T-helper 2 cell treated with Interferon-gamma antibody and Interleukin-4, amounts not matched to agents 100 ng/mL and 5 ng/mL, for 36 hours (primary cell): Measurements from ENCODE around the gene EFHD1. TPM values are rescaled to one million over a fixed set of nuclear protein-coding genes. Genes with fewer than 3 reads are reported as not detected.
"Not testable (repeated sequence)": the region's sequence is repeated elsewhere in the genome, so short reads cannot be mapped to it uniquely, and the experiment has no call there.

ENCODE experiments used
- intact Hi-C: fragments of 100-400 bp; cut with micrococcal nuclease; formaldehyde crosslinking; loops from one replicate; pipeline ENCODE4 v1.15.1; 2023
- total RNA-seq: library from RNA; stranded (reverse); gene quantifications from 2 replicates; pipeline ENCODE4 v1.2.3, GENCODE V29; 2022

EFHD1 gene
- total RNA-seq, 1 donor from 2014 or later, result 1.1 TPM

DNA sequence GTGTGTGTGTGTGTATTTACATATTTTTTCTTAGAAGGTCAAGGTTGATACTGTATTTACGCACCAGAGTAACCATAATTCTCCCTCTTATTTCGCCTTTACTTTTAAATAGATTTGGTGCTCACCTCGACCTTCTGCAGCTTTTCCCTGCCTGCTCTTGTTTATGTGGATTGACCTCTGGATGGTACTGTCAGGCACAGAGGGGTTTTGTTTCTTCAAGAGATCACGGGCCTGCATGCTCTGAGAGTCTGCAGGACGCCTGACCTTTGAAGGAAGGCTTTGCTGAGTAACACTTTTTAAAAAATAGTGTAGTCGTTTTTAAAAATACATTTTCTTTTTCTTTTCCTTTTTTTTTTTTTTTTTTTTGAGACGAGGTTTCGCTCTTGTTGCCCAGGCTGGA lies 18.1 kb upstream of the EFHD1 start:
- intact Hi-C loops, result no loop called here

DNA sequence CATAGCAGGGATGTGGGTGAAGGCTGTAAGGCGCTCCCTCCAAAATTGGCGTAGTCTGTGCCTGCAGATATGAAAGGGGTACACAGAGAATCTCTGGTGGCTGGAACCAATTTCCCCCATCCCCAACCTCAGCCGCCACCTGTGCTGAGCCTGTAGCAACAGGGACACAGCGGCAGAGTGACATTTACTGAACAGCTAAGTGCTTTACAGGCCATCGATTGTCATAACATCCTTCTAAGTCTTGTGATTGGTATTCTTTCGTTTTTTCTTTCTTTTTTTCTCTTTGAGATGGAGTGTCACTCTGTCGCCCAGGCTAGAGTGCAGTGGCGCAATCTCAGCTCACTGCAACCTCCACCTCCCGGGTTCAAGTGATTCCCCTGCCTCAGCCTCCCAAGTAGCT lies 12.2 kb upstream of the EFHD1 start:
- intact Hi-C loops, result no loop called here

DNA sequence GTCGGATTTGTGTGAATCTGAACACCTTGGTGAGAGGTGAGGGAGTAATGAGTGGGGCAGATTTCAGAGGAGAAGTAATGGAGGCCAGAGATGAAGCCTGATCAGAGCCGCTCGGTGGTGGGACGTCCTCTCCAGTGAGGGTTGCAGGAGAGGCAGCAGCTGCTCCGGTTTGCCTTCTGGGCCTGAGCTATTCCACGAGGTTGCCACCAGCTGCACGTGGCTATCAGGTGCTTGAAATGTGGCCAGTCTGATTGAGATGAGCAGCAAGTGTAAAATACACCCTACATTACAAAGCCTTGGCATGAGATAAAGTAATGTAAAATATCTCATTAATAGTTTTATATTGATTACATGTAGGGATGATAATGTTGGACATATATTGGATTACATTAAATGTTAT lies 10.8 kb upstream of the EFHD1 start:
- intact Hi-C loops, result no loop called here

DNA sequence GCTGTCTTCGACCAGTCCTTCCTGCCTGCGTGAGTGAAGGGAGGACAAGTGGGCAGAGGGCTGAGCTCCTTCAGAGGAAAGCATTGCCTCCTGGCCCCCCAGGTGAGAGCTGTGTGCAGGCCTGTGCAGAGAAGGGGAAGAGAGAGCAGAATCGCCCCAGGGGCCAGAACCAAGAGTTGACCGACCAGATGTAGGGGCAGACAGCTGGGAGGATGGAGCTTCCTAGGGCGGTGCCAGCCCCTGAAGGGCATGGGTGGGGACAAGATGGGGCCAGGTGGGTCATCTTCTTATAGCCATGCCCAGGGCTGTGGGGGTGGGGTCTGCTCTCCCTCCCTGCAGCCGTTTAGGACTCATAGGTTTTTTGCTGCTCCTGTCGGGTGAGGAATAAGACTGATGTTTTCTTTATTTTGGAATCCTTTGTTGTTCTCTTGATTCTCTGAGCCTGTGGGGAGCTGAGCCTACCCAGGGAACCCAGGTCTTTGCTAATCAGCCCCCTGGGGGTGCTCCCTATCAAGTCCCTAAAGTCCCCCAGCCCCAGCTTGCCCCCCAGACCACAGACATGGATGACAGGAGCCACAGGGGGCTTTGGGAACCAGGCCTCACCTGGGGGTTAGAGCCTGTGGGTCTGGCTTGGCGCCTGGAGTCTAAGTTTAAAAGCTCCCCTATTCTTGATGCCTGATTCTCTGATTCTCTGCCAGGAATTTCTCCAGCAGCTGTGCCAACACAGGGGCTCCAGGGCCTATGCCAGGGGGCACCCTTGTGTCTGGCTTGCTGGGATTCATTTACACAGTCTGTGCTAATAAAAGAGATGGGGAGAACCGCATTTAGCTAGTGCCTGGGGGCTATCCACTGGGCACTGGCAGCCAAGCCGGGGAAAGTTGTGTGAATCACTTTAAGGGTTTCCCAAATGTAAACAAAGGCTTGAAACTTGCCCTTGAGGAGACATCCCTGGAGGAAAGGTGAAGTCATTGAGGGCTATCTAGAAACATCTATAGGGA lies 9.3 kb upstream of the EFHD1 start:
- intact Hi-C loops, result no loop called here

DNA sequence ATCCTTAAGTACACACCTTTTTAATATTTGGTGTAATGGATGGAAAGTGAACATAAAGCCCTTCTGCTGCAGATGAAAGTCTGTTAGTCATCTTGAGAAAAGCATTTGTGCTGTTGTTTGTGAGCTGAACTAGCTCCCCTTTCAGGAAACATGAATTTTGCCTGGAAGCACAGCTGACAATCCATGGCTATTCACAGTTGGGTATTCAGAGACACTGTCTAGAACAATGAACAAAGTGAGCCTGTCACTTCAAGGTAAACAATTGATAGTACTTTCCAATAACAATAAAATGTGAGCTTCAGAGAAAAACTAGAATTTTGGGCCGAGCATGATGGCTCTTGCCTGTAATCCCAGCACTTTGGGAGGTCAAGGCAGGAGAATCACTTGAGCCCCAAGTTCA lies 6.8 kb upstream of the EFHD1 start:
- intact Hi-C loops, result no loop called here

DNA sequence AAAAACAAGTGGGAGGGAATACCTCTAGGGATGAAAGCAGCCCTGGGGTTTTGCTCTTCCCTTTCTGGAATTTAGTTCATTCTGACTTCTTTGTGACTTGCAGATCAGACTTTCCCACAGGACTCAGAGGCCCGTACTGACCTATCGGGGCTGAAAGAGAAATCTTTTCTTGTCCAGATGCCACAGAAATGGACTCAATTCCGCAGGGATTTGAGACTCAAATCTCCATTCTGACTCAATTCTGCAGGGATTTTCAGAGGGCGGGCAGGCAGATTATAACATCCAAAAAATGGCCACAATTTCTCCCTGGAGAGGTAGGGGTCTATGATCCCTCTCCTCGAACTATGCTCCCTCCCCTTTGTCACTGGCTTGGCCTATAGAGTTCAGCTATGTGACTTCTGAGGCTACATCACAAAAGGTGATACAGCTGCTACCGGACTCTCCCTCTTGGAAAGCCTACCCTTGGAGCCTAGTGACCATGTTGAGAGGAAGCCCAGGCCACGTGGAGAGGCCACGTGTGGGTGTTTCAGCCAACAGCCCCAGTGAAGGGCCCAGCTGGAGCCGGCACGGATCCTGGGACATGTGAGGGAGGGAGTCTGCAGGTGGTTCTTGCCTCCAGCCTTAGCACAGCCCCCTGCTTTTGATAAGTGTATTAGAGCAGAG lies 4.8 kb upstream of the EFHD1 start:
- intact Hi-C loops, result no loop called here

DNA sequence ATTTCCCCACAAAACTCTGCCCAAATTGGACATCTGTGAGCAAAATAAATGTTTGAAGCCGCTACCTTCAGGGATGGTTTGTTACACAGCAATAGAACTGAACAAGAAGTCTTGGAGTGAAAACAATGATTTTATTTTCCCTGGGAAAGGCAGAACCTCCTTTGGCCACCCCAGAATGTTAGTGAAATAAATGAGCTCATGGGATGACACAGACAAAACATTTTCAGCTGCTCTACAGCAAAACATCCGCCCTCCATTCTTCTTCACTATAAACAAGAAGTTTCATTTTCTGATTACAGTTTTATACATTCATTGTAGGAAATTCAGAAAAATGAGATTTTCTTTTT lies 4.3 kb upstream of the EFHD1 start:
- intact Hi-C loops, result no loop called here

DNA sequence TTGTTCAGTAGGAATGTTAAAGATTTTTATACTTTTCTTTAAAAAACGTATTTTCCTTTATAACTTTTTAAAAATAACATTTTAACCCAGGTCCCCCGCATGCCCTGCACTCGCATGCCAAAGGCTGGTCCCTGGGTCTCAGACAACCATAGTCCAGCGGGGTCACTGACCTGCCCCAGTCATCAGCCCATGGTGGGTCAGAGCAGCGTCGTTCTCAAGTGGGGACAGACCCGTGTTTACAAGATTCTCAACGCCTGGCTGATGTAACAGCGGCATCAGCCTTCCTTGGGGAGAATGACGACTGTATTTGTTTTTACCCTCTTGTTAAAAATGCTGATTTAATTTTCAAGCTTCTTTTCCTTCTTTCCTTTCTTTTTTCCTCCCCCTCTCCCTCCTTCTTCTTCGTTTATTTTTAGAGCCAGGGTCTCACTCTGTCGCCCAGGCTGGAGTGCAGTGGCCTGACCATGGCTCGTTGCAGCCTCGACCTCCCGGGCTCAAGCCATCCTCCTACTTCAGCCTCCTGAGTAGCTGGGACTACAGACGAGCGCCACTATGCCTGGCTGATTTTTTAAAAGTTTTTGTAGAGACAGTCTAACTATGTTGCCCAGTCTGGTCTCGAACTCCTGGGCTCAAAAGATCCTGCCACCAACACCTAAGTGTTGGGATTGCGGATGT lies 1.0 kb upstream of the EFHD1 start:
- intact Hi-C loops, result no loop called here

DNA sequence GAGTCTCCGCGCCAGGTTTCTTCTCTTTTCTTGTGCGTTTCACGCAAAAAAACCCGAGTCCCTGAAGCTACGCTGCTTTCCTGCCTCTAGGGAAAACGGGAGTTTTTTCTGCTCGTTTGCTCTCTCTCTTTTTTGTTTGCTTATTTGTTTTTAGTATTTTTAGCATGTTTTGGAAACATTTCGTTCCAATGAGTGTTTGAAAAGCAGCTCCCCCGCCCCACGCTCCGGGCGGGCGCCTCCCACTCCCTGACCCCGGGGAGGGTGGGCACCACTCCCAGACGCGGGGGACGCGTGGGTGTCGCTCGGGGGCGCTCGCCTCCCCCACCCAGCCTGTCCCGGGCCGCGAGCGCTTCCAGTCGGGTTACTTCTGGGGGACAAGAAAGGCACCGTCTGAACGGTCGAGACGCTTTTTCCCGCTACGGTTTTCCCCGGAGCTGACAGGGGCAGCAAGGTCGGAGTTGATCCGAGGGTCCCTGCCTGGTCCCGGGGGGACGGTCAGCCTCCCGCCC lies 446 bp upstream of the EFHD1 start:
- intact Hi-C loops, result no loop called here

DNA sequence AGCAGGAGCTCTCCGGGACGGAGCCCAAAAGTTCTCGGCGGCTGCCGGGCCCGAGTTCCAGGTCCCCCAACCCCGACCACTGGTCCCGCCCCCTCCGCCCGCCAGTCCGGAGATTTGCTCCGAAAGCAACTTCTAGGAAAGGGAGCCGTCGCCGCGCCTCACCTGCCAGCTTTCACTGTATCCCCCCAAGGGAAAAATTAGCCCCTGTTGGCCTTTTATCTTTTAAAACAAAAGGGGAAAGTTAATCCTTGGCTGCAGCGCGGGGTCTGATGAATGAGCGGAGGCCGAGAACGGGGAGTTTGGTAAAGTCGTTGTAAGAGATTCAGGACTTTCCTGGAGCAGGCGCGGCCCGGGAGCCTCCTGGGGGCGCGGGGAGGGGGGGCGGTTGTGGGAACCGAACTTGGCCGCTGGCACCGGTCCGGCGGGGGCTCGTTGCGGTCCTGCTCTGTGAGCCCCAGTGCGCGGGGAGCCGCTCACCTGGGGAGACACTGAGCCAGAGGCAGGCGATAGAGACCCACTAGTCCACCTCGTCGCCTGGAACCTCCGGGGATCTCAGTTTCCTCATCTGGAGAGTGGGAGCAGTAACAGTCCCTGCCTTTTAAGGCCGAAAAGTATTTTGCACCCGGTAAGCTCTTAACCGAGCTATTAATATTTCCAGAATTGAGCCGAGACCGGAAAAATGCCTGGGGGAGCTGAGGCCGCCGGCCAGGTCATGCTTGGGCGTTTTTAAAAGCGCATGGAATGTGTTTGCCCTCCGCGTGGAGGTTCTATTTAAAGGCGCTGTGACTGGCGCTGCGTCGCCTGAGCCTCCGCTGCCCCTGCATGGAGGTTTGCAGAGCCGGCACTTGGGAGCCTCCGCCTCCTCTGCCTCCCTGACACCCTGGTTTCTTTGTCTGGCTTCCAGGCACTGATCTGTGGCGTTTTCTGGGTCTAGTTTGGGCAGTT lies 1.1 kb downstream of the EFHD1 start:
- intact Hi-C loops, result no loop called here

DNA sequence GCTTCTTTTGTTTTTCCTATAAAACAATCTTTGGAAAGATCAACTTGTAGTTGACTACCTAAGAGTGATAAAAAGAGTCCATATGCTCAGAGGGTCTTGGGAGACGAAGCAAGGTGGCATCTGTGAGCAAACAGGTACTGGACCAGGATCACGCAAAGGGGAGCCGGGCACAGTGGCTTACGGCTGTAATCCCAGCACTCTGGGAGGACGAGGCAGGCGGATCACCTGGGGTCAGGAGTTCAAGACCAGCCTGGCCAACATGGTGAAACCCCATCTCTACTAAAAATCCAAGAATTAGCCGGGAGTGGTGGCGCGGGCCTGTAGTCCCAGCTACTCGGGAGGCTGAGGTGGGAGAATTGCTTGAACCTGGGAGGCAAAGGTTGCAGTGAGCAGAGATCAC lies 2.0 kb downstream of the EFHD1 start:
- intact Hi-C loops, result not testable (repeated sequence)

DNA sequence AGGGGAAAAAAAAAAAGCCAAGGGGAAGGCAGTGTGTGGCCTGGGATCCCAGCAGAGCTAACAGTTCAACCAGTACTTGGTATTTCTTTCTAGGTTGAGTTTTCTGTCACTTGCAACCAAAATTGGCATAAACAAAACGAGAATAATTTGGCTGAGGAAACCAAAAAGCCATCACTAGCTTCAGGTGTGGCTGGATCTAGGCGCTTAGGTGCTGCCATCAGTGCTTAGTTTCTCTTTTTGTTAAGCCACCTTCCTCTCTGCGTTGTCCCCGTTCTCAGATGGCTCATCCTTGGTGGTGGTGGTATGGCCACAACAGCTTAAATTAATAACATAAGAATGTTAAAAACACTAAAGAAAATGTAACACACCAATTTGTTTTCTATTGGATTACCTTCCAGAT lies 2.4 kb downstream of the EFHD1 start:
- intact Hi-C loops, result no loop called here

DNA sequence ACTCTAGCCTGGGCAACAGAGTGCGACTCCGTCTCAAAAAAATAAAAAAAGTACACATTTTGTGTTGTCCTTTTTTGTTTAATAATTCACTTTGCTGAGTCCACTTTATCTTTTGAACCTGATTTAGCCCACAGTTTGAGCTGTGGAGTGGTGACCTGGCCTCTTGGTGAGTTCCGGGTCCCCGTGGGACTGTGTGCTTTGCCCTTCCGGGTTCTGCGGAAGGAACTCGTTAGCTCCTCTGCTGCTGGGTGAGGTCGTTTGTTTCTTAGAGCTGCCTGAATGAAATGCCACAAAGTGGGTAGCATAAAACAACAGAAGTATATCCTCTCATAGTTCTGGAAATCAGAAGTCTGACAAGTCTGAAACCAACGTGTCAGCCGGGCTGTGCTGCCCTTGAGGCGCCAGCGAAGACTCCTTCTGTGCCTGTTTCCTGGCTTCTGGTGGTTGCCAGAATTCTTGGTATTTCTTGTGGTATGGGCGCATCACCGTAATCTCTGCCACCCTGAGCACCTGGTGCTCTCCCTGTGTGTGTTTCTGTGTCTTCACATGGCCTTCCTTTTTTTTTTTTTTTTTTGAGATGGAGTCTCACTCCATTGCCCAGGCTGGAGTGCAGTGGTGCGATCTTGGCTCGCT lies 3.5 kb downstream of the EFHD1 start:
- intact Hi-C loops, result no loop called here

DNA sequence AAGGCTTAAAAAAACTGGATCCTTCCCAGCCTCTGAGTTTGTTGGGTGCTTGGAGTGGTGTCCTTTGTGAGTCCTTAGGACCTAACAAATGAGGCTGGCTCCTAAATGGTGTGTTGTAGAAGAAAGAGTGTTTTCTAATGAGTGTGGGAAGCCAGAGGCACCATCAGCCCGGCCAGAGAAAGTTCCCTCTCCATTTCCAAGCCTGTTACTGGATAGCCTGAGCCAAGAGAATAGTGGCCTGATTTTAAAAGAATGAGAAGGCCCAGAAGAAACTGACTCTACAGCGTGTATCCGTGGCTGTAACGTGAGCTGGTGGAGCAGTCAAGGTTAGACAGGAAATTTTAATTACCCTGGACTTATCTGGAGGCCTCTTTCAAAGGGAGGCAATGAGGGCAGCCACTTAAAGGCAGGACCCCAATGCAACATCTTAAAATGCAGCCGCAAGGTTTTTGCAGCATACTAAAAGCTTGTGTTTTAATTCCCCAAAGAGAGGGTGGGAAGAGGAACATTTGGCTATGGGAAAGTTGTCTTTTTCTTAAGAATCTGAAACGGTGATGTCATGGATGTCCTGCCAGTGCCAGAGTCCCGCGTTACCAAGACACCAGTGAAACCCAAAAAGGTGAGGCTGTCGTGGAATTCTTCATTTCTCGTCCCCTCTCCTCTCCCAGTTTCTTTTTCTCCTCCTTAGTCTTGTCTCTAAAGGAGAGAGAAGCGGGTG lies 4.6 kb downstream of the EFHD1 start:
- intact Hi-C loops, result no loop called here

DNA sequence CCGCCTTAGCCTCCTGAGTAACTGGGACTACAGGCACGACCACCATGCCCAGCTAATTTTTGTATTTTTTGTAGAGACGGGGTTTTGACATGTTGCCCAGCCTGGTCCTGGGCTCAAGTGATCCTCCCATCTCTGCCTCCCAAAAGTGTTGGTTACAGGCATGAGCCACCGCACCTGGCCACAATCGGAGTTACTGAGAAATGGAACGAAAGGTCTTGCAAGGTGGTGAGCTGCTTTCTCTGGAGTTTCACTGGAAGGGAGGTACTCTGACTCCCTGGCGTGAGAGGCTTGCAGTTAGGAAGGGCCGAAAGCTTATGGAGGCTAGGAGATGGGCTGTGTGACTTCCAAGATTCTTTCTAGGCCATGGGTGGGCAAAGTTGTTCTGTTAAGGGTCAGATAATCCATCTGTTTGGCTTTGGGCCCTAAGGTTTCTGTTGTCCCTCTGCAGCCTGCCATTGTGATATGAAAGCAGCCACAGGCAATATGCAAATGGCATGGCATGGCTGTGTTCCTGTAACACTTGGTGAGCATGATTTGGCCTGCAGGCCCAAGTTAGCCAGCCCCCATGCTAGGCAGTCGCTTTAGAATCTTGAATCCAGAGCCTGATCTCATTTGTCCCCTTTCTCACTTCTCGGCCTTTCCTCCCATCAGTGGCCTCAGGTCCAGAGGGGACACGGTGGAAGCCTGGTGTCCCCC lies 7.9 kb downstream of the EFHD1 start:
- intact Hi-C loops, result no loop called here

DNA sequence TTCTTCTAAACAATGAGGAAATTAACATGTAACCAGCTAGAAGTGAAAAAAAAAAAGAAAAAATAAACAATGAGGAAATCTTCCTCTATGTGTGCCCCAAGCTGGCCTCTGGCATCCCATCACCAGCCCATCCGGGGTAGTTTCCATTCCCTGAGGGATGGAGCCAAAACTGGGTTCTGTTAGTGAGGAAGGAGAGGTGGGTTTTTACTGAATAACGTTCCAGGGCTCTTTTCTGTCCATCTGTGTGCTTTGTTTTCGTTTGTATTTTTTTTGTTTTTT lies 9.7 kb downstream of the EFHD1 start:
- intact Hi-C loops, result no loop called here

DNA sequence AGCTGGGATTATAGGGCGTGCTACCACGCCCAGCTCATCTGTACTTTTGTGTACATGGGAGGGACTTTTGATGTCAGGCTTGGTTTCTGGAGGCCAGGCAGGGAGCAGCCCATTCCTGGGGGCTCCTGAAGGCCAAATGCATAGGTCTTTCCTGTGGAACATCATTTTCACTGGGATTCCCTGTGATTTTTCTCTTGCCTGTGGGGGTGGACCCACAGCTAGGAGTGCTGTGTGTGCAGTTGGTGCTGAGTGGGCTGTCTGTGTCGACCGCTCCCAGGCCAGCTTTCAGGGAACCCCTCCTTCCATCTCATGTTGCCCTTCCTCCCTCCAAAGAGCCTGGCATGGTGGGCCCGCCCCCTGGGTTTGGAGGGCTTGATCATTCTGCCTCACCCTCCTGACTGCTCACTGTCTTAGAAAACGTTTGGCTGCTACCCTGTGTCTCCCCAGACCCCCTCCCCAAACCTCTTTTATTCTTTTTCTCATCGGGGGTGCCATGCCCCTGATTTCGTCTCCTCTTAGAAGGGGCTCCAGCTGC lies 10.5 kb downstream of the EFHD1 start:
- intact Hi-C loops, result no loop called here

DNA sequence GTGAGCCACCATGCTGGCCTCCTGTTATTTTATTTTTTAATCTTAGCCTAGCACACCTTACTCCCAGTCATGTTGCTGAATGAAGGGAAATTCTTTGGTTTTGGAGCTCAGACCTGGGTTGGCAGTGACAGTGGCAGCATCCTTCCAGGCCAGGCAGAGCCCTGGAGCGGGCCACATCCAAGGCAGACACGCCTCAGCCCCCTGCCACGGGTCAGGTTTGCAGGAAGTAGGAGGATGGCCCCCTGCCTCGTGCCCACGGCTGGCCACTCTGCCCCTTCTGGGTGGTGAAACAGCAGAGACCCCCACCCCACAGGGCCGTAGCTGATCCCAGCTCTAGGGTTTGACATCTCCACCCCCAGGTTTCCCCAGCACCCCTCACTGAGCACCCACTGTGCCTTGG lies 11.7 kb downstream of the EFHD1 start:
- intact Hi-C loops, result no loop called here

DNA sequence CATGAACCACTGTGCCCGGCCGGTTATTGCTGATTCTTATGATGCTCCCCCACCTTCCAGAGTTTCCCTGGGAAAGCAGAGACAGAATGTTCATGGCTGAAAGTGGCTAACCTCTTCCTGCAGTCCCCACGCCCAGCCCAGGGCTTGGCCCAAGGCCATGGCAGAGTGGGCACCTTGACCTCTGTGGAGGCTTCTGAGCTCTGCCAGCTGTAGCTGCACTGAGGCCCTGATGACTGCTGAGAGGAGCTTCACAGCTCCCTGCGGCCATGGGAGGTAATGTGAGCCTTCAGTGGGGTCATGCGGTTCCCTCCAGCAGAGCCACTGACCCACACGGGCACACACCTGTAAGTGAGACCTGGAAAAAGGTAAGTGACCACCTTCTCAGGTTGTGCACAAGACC lies 13.3 kb downstream of the EFHD1 start:
- intact Hi-C loops, result no loop called here
